Endothelial cell (in vitro differentiated cells): Measurements from ENCODE around the gene SALL3. TPM values are rescaled to one million over a fixed set of nuclear protein-coding genes. Genes with fewer than 3 reads are reported as not detected.

ENCODE experiments used
- DNase-seq: peaks from one replicate; pipeline ENCODE4 v3.0.0; 2021; ENCODE audit warnings: low spot score
- H3K27ac Mint-ChIP-seq: one replicate; pipeline ENCODE4 v1.8.0; 2021; ENCODE audit warnings: mixed read lengths, inconsistent platforms; ENCODE audit not compliant: unreplicated experiment
- H3K27me3 Mint-ChIP-seq: one replicate; pipeline ENCODE4 v1.8.0; 2021; ENCODE audit warnings: mild to moderate bottlenecking, moderate library complexity, mixed read lengths, inconsistent platforms; ENCODE audit not compliant: unreplicated experiment
- H3K36me3 Mint-ChIP-seq: one replicate; pipeline ENCODE4 v1.8.0; 2021; ENCODE audit warnings: mild to moderate bottlenecking, low read depth, mixed read lengths, inconsistent platforms; ENCODE audit not compliant: unreplicated experiment
- H3K4me1 Mint-ChIP-seq: one replicate; pipeline ENCODE4 v1.8.0; 2021; ENCODE audit warnings: mild to moderate bottlenecking, mixed read lengths, inconsistent platforms; ENCODE audit not compliant: unreplicated experiment
- H3K4me3 Mint-ChIP-seq: one replicate; pipeline ENCODE4 v1.8.0; 2021; ENCODE audit warnings: mild to moderate bottlenecking, mixed read lengths, inconsistent platforms; ENCODE audit not compliant: unreplicated experiment
- H3K9me3 Mint-ChIP-seq: one replicate; pipeline ENCODE4 v1.8.0; 2021; ENCODE audit warnings: mixed read lengths, inconsistent platforms; ENCODE audit not compliant: unreplicated experiment
- CTCF ChIP-seq: fragments of 200-600 bp; sonication (generic); IDR thresholded peaks from one replicate; pipeline ENCODE4 v1.5.0; 2021; ENCODE audit warnings: antibody characterized with exemption; ENCODE audit not compliant: unreplicated experiment
- total RNA-seq: library from RNA; stranded (reverse); fragmentation: NEBNext Ultra II Directional; extraction: Animal tissue kit (Norgen Biotek cat#: 25700); gene quantifications from one replicate; pipeline ENCODE4 v1.2.1, GENCODE V29; 2021; ENCODE audit not compliant: unreplicated experiment

Gene SALL3
- total RNA-seq, 1 donor from 2014 or later: 2.5 TPM

GRCh38 chr18:78992041-78993011, 12.7 kb downstream of the SALL3 start:
- Mint-ChIP-seq H3K9me3 (peaks cover 5% of the 10 kb centered on the region), H3K4me3 (peak overlapping the region; percentile 89), H3K4me1 (peaks cover 6% of the 10 kb centered on the region), H3K36me3 (peaks cover 7% of the 10 kb centered on the region), H3K27me3 (peaks cover 16% of the 10 kb centered on the region), H3K27ac (peak overlapping the region; percentile 26)
- peak; percentile 52 for DNase-seq
- TF ChIP-seq CTCF: no peak

- H3K4me3 Mint-ChIP-seq: peak overlapping the region; percentile 83
- no peak for TF ChIP-seq CTCF
- H3K27me3 Mint-ChIP-seq: peaks cover 16% of the 10 kb centered on the region
- peaks cover 5% of the 10 kb centered on the region for H3K9me3 Mint-ChIP-seq
- peaks cover 6% of the 10 kb centered on the region for H3K4me1 Mint-ChIP-seq
- no peak overlapping the region for H3K27ac Mint-ChIP-seq
- peaks cover 7% of the 10 kb centered on the region for H3K36me3 Mint-ChIP-seq
- DNase-seq: no peak
Measured at GRCh38 chr18:78993014-78993926, 13.7 kb downstream of the SALL3 start.

- peaks cover 7% of the 10 kb centered on the region for H3K36me3 Mint-ChIP-seq
- H3K4me1 Mint-ChIP-seq: peaks cover 6% of the 10 kb centered on the region
- peaks cover 16% of the 10 kb centered on the region for H3K27me3 Mint-ChIP-seq
- H3K4me3 Mint-ChIP-seq: no peak overlapping the region
- DNase-seq: no peak
- peaks cover 5% of the 10 kb centered on the region for H3K9me3 Mint-ChIP-seq
- no peak for TF ChIP-seq CTCF
- no peak overlapping the region for H3K27ac Mint-ChIP-seq
Measured at GRCh38 chr18:78994000-78994399, 14.4 kb downstream of the SALL3 start.

- Mint-ChIP-seq H3K36me3 (peaks cover 7% of the 10 kb centered on the region), H3K9me3 (peaks cover 5% of the 10 kb centered on the region), H3K27me3 (peaks cover 18% of the 10 kb centered on the region), H3K4me3 (no peak overlapping the region), H3K4me1 (peaks cover 6% of the 10 kb centered on the region), H3K27ac (no peak overlapping the region)
- no peak for DNase-seq
- no peak for TF ChIP-seq CTCF
Measured at GRCh38 chr18:78994531-78994930, 14.9 kb downstream of the SALL3 start.
